ENCODE measurements around the gene FUS.

- no peak for TF ChIP-seq CTCF (IDR thresholded peaks at IDR 0.05; ENCODE audit: insufficient read depth, low read depth, low read length)
- no peak for TF ChIP-seq EZH2 (IDR thresholded peaks at IDR 0.05; ENCODE audit: insufficient read depth, low read length)
Observed at GRCh38 chr16:31143011-31143693, 36.8 kb upstream of the FUS start.

Measured in astrocyte (in vitro differentiated cells and primary cell).